BLaER1 treated with 17β-estradiol and CSF1 and Interleukin-3, amounts not matched to agents 10 nM and 100 nM (cell line): Measurements from ENCODE around the gene C3.
"Not testable (repeated sequence)": the region's sequence is repeated elsewhere in the genome, so short reads cannot be mapped to it uniquely, and the experiment has no call there.

Experiments
- H3K27ac ChIP-seq, 11 experiments: shearing (Covaris generic); formaldehyde crosslinking; 2 replicates each; pipeline ENCODE4 v1.8.1; 2022
- H3K27me3 ChIP-seq, 11 experiments: shearing (Covaris generic); formaldehyde crosslinking; 2 replicates each; pipeline ENCODE4 v1.8.1; 2022
- H3K36me3 ChIP-seq, 11 experiments: shearing (Covaris generic); formaldehyde crosslinking; 2 replicates each; pipeline ENCODE4 v1.8.1; 2022
- H3K4me1 ChIP-seq, 10 experiments: shearing (Covaris generic); formaldehyde crosslinking; 2 replicates each; pipeline ENCODE4 v1.8.1; 2022
- H3K4me2 ChIP-seq, 11 experiments: shearing (Covaris generic); formaldehyde crosslinking; 2 replicates each; pipeline ENCODE4 v1.8.1; 2022
- H3K4me3 ChIP-seq, 10 experiments: shearing (Covaris generic); formaldehyde crosslinking; 2 replicates each; pipeline ENCODE4 v1.8.1; 2022
- H3K9ac ChIP-seq, 11 experiments: shearing (Covaris generic); formaldehyde crosslinking; 2 replicates each; pipeline ENCODE4 v1.8.1; 2022
- H3K9me3 ChIP-seq, 11 experiments: shearing (Covaris generic); formaldehyde crosslinking; replicated peaks in 1 of 11; 2 replicates each; pipeline ENCODE4 v1.8.1; 2022
- H4K20me1 ChIP-seq, 11 experiments: shearing (Covaris generic); formaldehyde crosslinking; 2 replicates each; pipeline ENCODE4 v1.8.1; 2022
- Cebpa-rat ChIP-seq, 11 experiments: shearing (Covaris generic); IDR thresholded peaks; 2 replicates each; pipeline ENCODE4 v1.8.1; 2022

The C3 gene

GRCh38 chr19:6668691-6669090 is 51.8 kb downstream of the C3 start:
- Histone ChIP-seq H3K27me3 (no peaks in the 10 kb centered on the region), H3K4me3 (no peak overlapping the region), H3K4me1 (peaks cover 6 to 40% (median 26%) of the 10 kb centered on the region in 10 experiments), H3K9ac (no peak overlapping the region), H4K20me1 (no peaks in the 10 kb centered on the region; a peak in 1 of 22 replicates), H3K36me3 (no peaks in the 10 kb centered on the region), H3K27ac (no peak overlapping the region), H3K4me2 (peak overlapping the region in 2 of 11 experiments; percentile 18 to 32; a peak in 4 of 22 replicates), H3K9me3 (no peaks in the 10 kb centered on the region; a peak in 1 of 22 replicates)
- TF ChIP-seq Cebpa-rat (IDR thresholded peaks at IDR 0.05), result no peak

DNA sequence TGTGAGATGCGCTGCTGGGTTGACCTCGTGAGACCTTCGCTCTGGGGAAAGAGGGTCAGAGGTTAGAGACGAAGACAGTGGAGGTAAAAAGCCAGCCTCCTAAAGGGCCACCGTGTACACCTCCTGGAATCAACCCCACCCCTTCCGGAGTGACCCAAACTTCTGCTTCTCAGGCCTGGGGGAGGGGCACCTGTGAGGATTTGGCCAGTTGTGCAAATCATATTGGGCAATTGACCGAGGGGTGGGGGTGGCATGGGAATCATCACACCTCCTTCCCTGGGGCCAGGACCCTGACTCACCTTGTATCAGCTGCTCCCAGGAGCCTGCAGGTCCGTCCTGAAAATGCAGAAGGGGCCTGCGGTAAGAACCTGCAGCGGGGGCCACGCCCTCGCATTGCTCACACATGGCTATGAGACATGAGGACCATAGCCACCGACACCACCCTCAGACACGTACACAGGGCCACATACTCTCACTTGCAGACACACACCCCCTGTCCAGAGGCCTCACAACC is 53.3 kb downstream of the C3 start:
- TF ChIP-seq Cebpa-rat (IDR thresholded peaks at IDR 0.05), result no peak
- H3K27me3 ChIP-seq, result no peaks in the 10 kb centered on the region
- peaks cover 6 to 49% (median 31%) of the 10 kb centered on the region in 10 experiments for H3K4me1 ChIP-seq
- H4K20me1 ChIP-seq, result no peaks in the 10 kb centered on the region; a peak in 1 of 22 replicates
- no peak overlapping the region for H3K4me2 ChIP-seq
- H3K9ac ChIP-seq, result no peak overlapping the region
- H3K36me3 ChIP-seq, result no peaks in the 10 kb centered on the region
- no peak overlapping the region for H3K27ac ChIP-seq
- no peaks in the 10 kb centered on the region; a peak in 1 of 22 replicates for H3K9me3 ChIP-seq
- no peak overlapping the region for H3K4me3 ChIP-seq

DNA sequence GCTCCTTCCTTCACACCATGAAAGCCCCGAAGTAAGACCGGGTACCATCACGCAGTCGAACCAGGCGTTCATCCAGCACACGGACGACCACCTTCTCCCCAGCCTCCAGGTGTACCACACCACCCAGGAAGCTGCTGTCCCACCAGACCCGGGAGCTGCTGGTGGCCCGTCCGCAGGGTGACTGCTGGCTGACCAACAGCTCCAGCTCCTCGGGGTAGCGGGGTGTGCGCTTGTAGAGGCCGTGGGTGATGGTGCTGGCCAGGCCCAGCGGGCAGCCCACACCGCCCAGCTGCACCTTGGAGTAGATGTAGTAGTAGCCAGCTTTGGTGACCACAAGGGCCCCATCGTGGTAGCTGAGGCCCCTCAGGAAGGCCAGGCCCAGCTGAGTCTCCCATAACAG is 55.5 kb downstream of the C3 start:
- Histone ChIP-seq H3K27me3 (peaks cover 0 to 18% (median 4%) of the 10 kb centered on the region in 11 experiments; a peak in 6 of 22 replicates), H4K20me1 (no peaks in the 10 kb centered on the region; a peak in 1 of 22 replicates), H3K4me1 (peaks cover 5 to 43% (median 22%) of the 10 kb centered on the region in 10 experiments; a peak in 19 of 20 replicates), H3K9me3 (no peaks in the 10 kb centered on the region), H3K4me2 (no peak overlapping the region), H3K9ac (no peak overlapping the region), H3K36me3 (no peaks in the 10 kb centered on the region), H3K4me3 (no peak overlapping the region), H3K27ac (no peak overlapping the region)
- TF ChIP-seq Cebpa-rat (IDR thresholded peaks at IDR 0.05), result no peak

DNA sequence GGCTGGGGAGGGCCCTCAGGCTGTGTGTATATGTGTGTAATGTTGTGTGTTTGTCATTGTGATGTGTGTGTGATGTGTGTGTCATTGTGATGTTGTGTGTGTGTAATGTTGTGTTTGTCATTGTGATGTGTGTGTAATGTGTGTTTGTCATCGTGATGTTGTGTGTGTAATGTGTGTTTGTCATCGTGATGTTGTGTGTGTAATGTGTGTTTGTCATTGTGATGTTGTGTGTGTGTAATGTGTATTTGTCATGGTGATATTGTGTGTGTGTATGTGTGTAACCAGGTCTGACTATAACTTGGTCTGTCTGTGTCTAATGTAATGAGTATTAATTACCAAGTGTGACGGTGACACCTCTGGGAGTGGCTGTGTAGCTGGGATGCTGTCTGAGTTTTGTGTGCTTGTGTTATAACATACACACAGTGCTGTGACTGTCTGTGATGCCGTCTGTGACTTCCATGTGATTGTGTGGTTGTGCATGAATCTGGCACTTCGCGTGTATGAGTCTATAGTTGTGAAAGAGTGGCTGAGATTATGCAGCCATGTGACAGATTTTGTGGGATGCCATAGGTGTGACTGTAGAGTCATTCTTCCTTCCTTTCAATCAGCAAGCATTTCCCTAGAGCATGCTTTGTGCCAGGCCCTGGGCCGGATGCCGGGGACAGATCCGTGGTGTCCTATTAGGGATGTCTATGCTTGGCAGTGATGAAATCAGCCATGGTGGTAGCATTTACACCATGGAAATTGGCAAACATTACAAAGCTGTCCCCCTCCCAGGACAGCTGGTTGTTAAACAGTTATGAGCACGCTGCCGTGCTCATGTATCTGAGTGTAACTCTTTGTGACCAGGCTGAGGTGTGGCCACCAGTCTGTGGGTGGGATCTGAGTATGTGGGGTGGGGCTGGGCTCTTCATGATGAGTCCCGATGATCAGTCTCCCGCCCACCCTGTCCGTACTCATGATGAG is 56.9 kb downstream of the C3 start:
- Histone ChIP-seq H4K20me1 (no peaks in the 10 kb centered on the region), H3K36me3 (no peaks in the 10 kb centered on the region), H3K4me3 (no peak overlapping the region), H3K27ac (no peak overlapping the region), H3K9me3 (no peaks in the 10 kb centered on the region), H3K27me3 (peaks cover 0 to 18% (median 4%) of the 10 kb centered on the region in 11 experiments; a peak in 6 of 22 replicates), H3K4me1 (peaks cover 0 to 36% (median 12%) of the 10 kb centered on the region in 10 experiments; a peak in 16 of 20 replicates), H3K4me2 (peak overlapping the region in 5 of 11 experiments; percentile 58 to 70 (median 63); a peak in 10 of 22 replicates), H3K9ac (no peak overlapping the region)
- no peak for TF ChIP-seq Cebpa-rat (IDR thresholded peaks at IDR 0.05)

DNA sequence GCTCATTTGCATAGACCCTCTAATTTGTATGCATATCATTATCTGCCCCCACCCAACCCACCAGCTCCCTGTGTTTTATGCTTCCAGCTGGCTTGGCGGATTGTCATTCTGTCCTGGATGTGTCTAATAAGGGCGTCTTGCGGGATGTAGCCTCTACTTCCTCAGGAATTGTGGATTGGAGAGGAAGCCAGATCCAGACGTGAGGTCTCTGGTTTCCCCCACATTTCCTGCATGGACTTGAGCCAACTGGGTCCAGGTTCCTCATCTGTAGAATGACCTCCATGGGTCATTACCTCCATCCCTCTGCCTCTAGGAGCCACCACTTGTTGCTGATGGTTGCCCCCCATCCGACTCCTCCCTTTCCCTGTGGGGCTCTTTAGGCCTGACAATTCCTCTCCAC is 57.7 kb downstream of the C3 start:
- Histone ChIP-seq H3K4me2 (peak overlapping the region in 5 of 11 experiments; percentile 58 to 70 (median 63); a peak in 10 of 22 replicates), H4K20me1 (no peaks in the 10 kb centered on the region), H3K9ac (no peak overlapping the region), H3K27ac (no peak overlapping the region), H3K36me3 (no peaks in the 10 kb centered on the region), H3K4me1 (peaks cover 0 to 36% (median 9%) of the 10 kb centered on the region in 10 experiments; a peak in 11 of 20 replicates), H3K4me3 (no peak overlapping the region), H3K9me3 (no peaks in the 10 kb centered on the region), H3K27me3 (peaks cover 0 to 18% (median 4%) of the 10 kb centered on the region in 11 experiments; a peak in 6 of 22 replicates)
- TF ChIP-seq Cebpa-rat (IDR thresholded peaks at IDR 0.05), result no peak

DNA sequence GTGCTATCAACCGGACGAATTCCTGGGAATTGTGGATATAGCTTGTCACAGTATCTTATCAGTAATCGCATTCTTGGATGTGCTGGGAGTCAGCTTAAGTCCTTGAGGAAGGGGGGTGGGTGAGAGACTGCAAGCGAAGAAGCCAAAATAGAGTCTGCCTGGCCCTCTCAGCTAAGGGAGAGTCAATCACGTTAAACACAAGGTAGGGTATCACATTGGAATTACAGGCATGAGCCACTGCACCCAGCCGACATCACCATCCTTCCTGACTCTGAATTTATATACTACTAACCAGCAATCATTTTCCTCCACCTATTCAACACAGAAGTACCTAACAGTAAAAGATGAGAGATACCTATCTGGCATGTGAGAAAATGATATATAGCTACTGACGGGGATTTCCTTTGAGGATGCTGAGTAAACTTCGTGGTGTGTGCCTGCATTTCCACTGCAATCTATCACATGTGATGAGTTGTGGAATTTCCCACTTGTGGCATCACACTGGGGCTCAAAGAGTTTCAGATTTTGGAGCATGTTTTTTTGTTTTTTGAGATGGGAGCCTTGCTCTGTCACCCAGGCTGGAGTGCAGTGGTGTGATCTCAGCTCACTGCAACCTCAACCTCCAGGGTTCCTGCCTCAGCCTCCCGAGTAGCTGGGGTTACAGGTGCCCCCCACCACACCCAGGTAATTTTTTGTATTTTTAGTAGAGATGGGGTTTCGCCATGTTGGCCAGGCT is 58.8 kb downstream of the C3 start:
- H3K9ac ChIP-seq, H3K36me3 ChIP-seq, H3K9me3 ChIP-seq, H3K4me3 ChIP-seq, H4K20me1 ChIP-seq: not testable (repeated sequence)
- H3K4me2 ChIP-seq, result peak overlapping the region in 5 of 11 experiments; percentile 58 to 70 (median 63); a peak in 7 of 22 replicates
- peaks cover 0 to 34% (median 9%) of the 10 kb centered on the region in 10 experiments; a peak in 11 of 20 replicates for H3K4me1 ChIP-seq
- H3K27me3 ChIP-seq, result peaks cover 0 to 18% (median 4%) of the 10 kb centered on the region in 11 experiments; a peak in 6 of 22 replicates
- peak overlapping the region in 1 of 11 experiments; percentile 35; a peak in 1 of 22 replicates for H3K27ac ChIP-seq

DNA sequence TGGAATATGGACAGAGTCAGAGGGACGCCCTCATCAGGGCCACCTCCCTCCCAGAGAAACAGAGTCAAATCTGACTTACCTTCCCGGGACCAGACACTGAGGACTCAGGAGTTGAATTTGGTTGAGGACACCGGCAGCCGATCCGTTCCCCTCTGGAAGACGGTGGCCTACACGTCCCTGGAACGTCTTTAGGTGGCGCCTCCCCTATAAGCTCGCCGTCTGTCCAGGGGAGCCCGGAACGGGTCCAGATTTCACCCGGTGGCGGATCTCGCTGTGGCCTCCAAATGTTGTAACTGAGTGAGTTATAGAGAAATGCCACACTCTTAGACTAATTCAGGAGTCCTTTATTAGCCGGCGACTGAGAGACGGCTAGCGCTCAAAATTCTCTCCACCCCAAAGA is 59.5 kb downstream of the C3 start:
- Histone ChIP-seq H3K36me3 (no peaks in the 10 kb centered on the region), H3K4me3 (no peak overlapping the region), H3K27me3 (peaks cover 0 to 18% (median 4%) of the 10 kb centered on the region in 11 experiments; a peak in 6 of 22 replicates), H3K9ac (no peak overlapping the region), H3K4me1 (peaks cover 0 to 34% (median 9%) of the 10 kb centered on the region in 10 experiments; a peak in 11 of 20 replicates), H3K4me2 (0 out of 22 replicates have a peak overlapping the region, but pooled peaks of 1 of the 11 experiments have one; percentile 70), H3K27ac (no peak overlapping the region), H3K9me3 (no peaks in the 10 kb centered on the region), H4K20me1 (no peaks in the 10 kb centered on the region)
- TF ChIP-seq Cebpa-rat (IDR thresholded peaks at IDR 0.05), result no peak

GRCh38 chr19:6656390-6656789 is 64.1 kb downstream of the C3 start:
- not testable (repeated sequence) for H3K9ac ChIP-seq, H3K4me3 ChIP-seq, H3K4me2 ChIP-seq, H3K36me3 ChIP-seq, H3K27ac ChIP-seq, H4K20me1 ChIP-seq, H3K9me3 ChIP-seq
- H3K4me1 ChIP-seq, result peaks cover 10 to 21% (median 16%) of the 10 kb centered on the region in 10 experiments; a peak in 19 of 20 replicates
- H3K27me3 ChIP-seq, result peaks cover 0 to 20% (median 4%) of the 10 kb centered on the region in 11 experiments; a peak in 6 of 22 replicates
